Measurements from ENCODE around the gene PPP1R14D. TPM values are rescaled to one million over a fixed set of nuclear protein-coding genes. Genes with fewer than 3 reads are reported as not detected.
A peak's percentile ranks its signal among the peaks of the same experiment; 100 is the strongest.

PPP1R14D gene
- total RNA-seq, 1 experiment from 2014 or later: 0.64 TPM

DNA sequence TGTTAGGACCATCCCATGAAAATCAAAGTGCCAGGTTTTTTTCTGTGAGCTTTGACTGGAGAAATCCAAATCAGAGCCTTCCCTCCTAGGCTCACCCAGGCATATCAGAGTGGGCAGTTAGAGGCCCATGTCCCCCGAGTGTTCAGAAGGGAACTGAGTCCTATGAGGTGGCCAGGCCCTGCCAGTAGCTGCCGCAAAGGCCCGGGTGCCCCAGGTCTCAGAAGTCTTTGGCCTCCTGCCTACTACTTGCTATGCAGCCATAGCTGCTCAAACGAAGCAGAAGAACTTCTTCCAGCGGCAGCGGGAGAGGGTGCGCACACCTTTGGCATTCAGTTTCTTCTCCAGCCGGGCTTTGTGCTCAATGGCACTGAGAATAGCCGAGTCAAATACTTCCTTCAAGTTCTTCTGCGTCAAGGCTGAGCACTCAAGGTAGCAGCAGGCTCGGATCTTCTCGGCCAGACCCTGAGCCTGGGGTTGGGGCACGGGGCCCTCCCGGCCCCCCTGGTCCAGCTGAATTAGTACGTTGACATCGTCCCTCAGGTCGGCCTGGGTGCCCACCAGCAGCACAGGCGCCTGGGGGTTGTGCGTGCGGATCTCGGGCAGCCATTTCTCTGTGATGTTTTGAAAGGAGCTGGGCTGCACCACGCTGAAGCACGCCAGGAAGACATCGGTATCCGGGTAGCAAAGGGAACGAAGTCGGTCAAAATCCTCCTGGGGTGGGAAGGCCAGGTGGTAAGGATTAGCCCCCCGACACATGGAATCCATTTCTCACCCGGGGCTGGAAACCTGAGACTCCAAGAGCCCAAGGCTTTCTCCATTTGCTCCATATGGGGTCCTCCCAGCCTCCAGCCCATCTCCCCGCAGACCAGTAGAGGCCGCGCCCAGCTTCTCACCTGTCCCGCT is 44.5 kb upstream of the PPP1R14D start:
- POLR2A ChIA-PET: interaction anchor here (0.7 kb wide), 1 partner anchor 9 kb away, joined by 4 read pairs; no protein-coding TSS in a partner anchor
- DNase-seq (ENCODE audit: low read depth, low spot score) (no peak), ATAC-seq (no peak)
- H3K27ac ChIP-seq (ENCODE audit: low read length): no peak overlapping the region
- H3K36me3 ChIP-seq (ENCODE audit: control insufficient read depth, insufficient read depth, low read length): no peaks in the 10 kb centered on the region
- intact Hi-C loops (cut with micrococcal nuclease; ENCODE audit: unreplicated experiment): no loop called here
- CTCF ChIA-PET: interaction anchor here (0.6 to 6.6 kb wide), 7 partner anchors 11 to 410 kb away, joined by 3 to 70 read pairs (median 7); partner anchors contain the start of gene VPS18
- peaks cover 4% of the 10 kb centered on the region; the same call in 1 of the 2 replicates for H3K4me1 ChIP-seq (ENCODE audit: control insufficient read depth, insufficient read depth, low read length)
- BruUV-seq (replicated peaks): no TSS peak
- H3K4me3 ChIP-seq (ENCODE audit: low read depth in 2 of 2, low read length in 2 of 2): peak overlapping the region; percentile 51 to 59
- in situ Hi-C loops (cut with HindIII; ENCODE audit: low pct_unique_long_range_greater_than_20kb, low sequenced_read_pairs): no loop called here
- H3K9me3 ChIP-seq (ENCODE audit: control insufficient read depth, insufficient read depth, low read depth, low read length): no peaks in the 10 kb centered on the region
- no peaks in the 10 kb centered on the region for H3K27me3 ChIP-seq (ENCODE audit: control insufficient read depth, insufficient read depth, low read length)
- TF ChIP-seq POLR2AphosphoS5 (IDR thresholded peaks at IDR 0.05; ENCODE audit: low read depth, low read length) (no peak), TCF7L2 (IDR thresholded peaks at IDR 0.05; ENCODE audit: low read depth, low read length) (no peak), SIN3A (IDR thresholded peaks at IDR 0.05; ENCODE audit: borderline replicate concordance, insufficient read depth, low read depth, low read length) (no peak)
- TF ChIP-seq, protein P1, sequence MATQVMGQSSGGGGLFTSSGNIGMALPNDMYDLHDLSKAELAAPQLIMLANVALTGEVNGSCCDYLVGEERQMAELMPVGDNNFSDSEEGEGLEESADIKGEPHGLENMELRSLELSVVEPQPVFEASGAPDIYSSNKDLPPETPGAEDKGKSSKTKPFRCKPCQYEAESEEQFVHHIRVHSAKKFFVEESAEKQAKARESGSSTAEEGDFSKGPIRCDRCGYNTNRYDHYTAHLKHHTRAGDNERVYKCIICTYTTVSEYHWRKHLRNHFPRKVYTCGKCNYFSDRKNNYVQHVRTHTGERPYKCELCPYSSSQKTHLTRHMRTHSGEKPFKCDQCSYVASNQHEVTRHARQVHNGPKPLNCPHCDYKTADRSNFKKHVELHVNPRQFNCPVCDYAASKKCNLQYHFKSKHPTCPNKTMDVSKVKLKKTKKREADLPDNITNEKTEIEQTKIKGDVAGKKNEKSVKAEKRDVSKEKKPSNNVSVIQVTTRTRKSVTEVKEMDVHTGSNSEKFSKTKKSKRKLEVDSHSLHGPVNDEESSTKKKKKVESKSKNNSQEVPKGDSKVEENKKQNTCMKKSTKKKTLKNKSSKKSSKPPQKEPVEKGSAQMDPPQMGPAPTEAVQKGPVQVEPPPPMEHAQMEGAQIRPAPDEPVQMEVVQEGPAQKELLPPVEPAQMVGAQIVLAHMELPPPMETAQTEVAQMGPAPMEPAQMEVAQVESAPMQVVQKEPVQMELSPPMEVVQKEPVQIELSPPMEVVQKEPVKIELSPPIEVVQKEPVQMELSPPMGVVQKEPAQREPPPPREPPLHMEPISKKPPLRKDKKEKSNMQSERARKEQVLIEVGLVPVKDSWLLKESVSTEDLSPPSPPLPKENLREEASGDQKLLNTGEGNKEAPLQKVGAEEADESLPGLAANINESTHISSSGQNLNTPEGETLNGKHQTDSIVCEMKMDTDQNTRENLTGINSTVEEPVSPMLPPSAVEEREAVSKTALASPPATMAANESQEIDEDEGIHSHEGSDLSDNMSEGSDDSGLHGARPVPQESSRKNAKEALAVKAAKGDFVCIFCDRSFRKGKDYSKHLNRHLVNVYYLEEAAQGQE (IDR thresholded peaks at IDR 0.05; ENCODE audit: insufficient read depth in 1 of 2, low read depth in 2 of 2, low read length in 1 of 2): no peak
- TF ChIP-seq, protein P2, sequence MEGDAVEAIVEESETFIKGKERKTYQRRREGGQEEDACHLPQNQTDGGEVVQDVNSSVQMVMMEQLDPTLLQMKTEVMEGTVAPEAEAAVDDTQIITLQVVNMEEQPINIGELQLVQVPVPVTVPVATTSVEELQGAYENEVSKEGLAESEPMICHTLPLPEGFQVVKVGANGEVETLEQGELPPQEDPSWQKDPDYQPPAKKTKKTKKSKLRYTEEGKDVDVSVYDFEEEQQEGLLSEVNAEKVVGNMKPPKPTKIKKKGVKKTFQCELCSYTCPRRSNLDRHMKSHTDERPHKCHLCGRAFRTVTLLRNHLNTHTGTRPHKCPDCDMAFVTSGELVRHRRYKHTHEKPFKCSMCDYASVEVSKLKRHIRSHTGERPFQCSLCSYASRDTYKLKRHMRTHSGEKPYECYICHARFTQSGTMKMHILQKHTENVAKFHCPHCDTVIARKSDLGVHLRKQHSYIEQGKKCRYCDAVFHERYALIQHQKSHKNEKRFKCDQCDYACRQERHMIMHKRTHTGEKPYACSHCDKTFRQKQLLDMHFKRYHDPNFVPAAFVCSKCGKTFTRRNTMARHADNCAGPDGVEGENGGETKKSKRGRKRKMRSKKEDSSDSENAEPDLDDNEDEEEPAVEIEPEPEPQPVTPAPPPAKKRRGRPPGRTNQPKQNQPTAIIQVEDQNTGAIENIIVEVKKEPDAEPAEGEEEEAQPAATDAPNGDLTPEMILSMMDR (IDR thresholded peaks at IDR 0.05): no peak

DNA sequence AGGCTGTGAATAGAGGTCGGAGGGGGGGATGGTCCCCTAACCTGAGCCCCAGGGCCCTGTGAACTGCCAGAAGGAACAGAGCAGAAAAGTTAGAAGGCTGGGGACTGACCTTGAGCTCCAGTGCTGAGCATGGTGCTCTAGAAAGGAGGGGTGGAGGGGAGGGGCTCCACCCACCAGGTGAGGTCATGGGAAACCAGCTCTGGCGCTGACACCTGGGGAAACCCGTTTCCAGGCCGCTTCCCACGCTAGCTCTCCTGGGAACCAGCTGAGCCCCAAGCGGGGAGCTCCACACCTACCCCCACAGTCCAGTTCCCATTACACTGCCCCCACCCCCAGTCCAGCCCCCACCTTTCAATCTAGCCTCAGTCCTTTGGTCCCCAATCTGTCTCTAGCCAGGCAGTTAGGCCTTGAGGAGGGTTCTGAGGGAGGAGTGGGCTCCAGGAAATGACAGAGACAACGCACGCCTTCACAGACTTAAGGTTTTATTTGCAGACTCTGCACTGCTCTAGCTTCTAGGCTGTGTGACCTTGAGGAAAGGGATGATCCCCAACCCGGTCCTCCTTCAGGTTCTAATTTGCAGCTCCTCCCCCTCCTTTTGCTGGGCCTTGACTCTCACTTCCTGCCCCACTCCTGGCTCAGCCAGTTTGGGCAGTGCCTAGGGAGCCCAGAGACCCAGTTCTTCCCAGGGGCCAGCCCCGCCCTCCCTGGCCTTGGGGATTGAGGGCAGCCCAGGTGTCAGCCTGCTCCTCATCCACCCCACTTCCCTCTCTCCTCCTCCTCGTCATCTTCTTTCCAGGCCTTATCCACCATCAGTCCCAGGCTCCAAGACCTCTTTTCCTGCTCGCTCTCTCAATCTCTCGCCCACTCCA is 43.5 kb upstream of the PPP1R14D start:
- DNase-seq (ENCODE audit: low read depth, low spot score): no peak

More for the DNA sequence above, 43.5 kb upstream of the PPP1R14D start:
- intact Hi-C loops (cut with micrococcal nuclease; ENCODE audit: unreplicated experiment): no loop called here
- TF ChIP-seq TCF7L2 (IDR thresholded peaks at IDR 0.05; ENCODE audit: low read depth, low read length) (no peak), POLR2AphosphoS5 (IDR thresholded peaks at IDR 0.05; ENCODE audit: low read depth, low read length) (no peak), SIN3A (IDR thresholded peaks at IDR 0.05; ENCODE audit: borderline replicate concordance, insufficient read depth, low read depth, low read length) (no peak)
- TF ChIP-seq, protein P2 (IDR thresholded peaks at IDR 0.05): no peak
- TF ChIP-seq, protein P1 (IDR thresholded peaks at IDR 0.05; ENCODE audit: insufficient read depth in 1 of 2, low read depth in 2 of 2, low read length in 1 of 2): no peak
- Histone ChIP-seq H3K27me3 (ENCODE audit: control insufficient read depth, insufficient read depth, low read length) (no peaks in the 10 kb centered on the region), H3K36me3 (ENCODE audit: control insufficient read depth, insufficient read depth, low read length) (no peaks in the 10 kb centered on the region), H3K4me3 (ENCODE audit: low read depth in 2 of 2, low read length in 2 of 2) (no peak overlapping the region), H3K27ac (ENCODE audit: low read length) (no peak overlapping the region), H3K9me3 (ENCODE audit: control insufficient read depth, insufficient read depth, low read depth, low read length) (no peaks in the 10 kb centered on the region), H3K4me1 (ENCODE audit: control insufficient read depth, insufficient read depth, low read length) (peaks cover 4% of the 10 kb centered on the region; the same call in 1 of the 2 replicates)
- in situ Hi-C loops (cut with HindIII; ENCODE audit: low pct_unique_long_range_greater_than_20kb, low sequenced_read_pairs): no loop called here
- ATAC-seq: no peak
- BruUV-seq (replicated peaks): no TSS peak
- POLR2A ChIA-PET: interaction anchor here (0.6 to 0.7 kb wide), 2 partner anchors 10 to 12 kb away, joined by 4 read pairs; no protein-coding TSS in a partner anchor
- CTCF ChIA-PET: interaction anchor here (0.9 to 6.6 kb wide), 2 partner anchors 14 to 22 kb away, joined by 9 to 70 read pairs; no protein-coding TSS in a partner anchor
